Activated naive CD8-positive, alpha-beta T cell treated with anti-CD3 and anti-CD28 coated beads for 36 hours (primary cell): ENCODE measurements around the gene ESRRB. TPM values are rescaled to one million over a fixed set of nuclear protein-coding genes. Genes with fewer than 3 reads are reported as not detected.

Source experiments
- DNase-seq: peaks from one replicate; pipeline ENCODE4 v3.0.0; 2021
- H3K27ac Mint-ChIP-seq: one replicate; pipeline ENCODE4 v1.8.0; 2022; ENCODE audit warnings: mild to moderate bottlenecking, moderate library complexity, mixed read lengths
- H3K27me3 Mint-ChIP-seq: one replicate; pipeline ENCODE4 v1.8.0; 2022; ENCODE audit warnings: mild to moderate bottlenecking, mixed read lengths
- H3K36me3 Mint-ChIP-seq: one replicate; pipeline ENCODE4 v1.8.0; 2021; ENCODE audit warnings: mild to moderate bottlenecking, mixed read lengths
- H3K4me1 Mint-ChIP-seq: one replicate; pipeline ENCODE4 v1.8.0; 2021; ENCODE audit warnings: mixed read lengths
- H3K4me3 Mint-ChIP-seq: one replicate; pipeline ENCODE4 v1.8.0; 2022; ENCODE audit warnings: mild to moderate bottlenecking, moderate library complexity, mixed read lengths
- H3K9me3 Mint-ChIP-seq: one replicate; pipeline ENCODE4 v1.8.0; 2022; ENCODE audit warnings: mixed read lengths
- total RNA-seq, 2 experiments: library from RNA; stranded (reverse); gene quantifications; one replicate each; pipeline ENCODE4 v1.2.3, GENCODE V29; 2021

Gene ESRRB
- total RNA-seq, 2 experiments from 2014 or later = not detected

DNA sequence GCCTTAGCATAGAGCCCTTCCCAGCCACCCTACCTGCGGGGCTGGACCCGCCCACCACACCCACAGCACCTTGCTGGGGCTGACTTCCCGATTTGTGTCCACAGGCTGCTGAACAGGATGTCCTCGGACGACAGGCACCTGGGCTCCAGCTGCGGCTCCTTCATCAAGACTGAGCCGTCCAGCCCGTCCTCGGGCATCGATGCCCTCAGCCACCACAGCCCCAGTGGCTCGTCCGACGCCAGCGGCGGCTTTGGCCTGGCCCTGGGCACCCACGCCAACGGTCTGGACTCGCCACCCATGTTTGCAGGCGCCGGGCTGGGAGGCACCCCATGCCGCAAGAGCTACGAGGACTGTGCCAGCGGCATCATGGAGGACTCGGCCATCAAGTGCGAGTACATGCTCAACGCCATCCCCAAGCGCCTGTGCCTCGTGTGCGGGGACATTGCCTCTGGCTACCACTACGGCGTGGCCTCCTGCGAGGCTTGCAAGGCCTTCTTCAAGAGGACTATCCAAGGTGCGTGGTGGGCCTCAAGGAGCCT, 63.4 kb downstream of the ESRRB start:
- H3K4me1 Mint-ChIP-seq = no peaks in the 10 kb centered on the region
- H3K27me3 Mint-ChIP-seq = no peaks in the 10 kb centered on the region
- no peaks in the 10 kb centered on the region for H3K36me3 Mint-ChIP-seq
- no peak overlapping the region for H3K27ac Mint-ChIP-seq
- H3K4me3 Mint-ChIP-seq = no peak overlapping the region
- no peaks in the 10 kb centered on the region for H3K9me3 Mint-ChIP-seq
- no peak for DNase-seq

- H3K4me1 Mint-ChIP-seq = no peaks in the 10 kb centered on the region
- no peak overlapping the region for H3K4me3 Mint-ChIP-seq
- peaks cover 10% of the 10 kb centered on the region for H3K27me3 Mint-ChIP-seq
- no peak for DNase-seq
- no peaks in the 10 kb centered on the region for H3K9me3 Mint-ChIP-seq
- H3K27ac Mint-ChIP-seq = no peak overlapping the region
- H3K36me3 Mint-ChIP-seq = no peaks in the 10 kb centered on the region
Observed at GRCh38 chr14:76446486-76446885, 70.5 kb downstream of the ESRRB start.

GRCh38 chr14:76446921-76447320, 71.0 kb downstream of the ESRRB start:
- no peaks in the 10 kb centered on the region for H3K4me1 Mint-ChIP-seq
- H3K4me3 Mint-ChIP-seq = no peak overlapping the region
- H3K27ac Mint-ChIP-seq = no peak overlapping the region
- peaks cover 10% of the 10 kb centered on the region for H3K27me3 Mint-ChIP-seq
- DNase-seq = no peak
- no peaks in the 10 kb centered on the region for H3K36me3 Mint-ChIP-seq
- no peaks in the 10 kb centered on the region for H3K9me3 Mint-ChIP-seq

GRCh38 chr14:76450476-76450875, 74.5 kb downstream of the ESRRB start:
- H3K36me3 Mint-ChIP-seq = no peaks in the 10 kb centered on the region
- DNase-seq = no peak
- no peak overlapping the region for H3K27ac Mint-ChIP-seq
- H3K9me3 Mint-ChIP-seq = no peaks in the 10 kb centered on the region
- no peak overlapping the region for H3K4me3 Mint-ChIP-seq
- H3K4me1 Mint-ChIP-seq = no peaks in the 10 kb centered on the region
- H3K27me3 Mint-ChIP-seq = peaks cover 20% of the 10 kb centered on the region

GRCh38 chr14:76456200-76456599, 80.3 kb downstream of the ESRRB start:
- H3K4me3 Mint-ChIP-seq = no peak overlapping the region
- H3K27ac Mint-ChIP-seq = no peak overlapping the region
- H3K9me3 Mint-ChIP-seq = no peaks in the 10 kb centered on the region
- peak; percentile 9 for DNase-seq
- H3K36me3 Mint-ChIP-seq = no peaks in the 10 kb centered on the region
- peaks cover 11% of the 10 kb centered on the region for H3K27me3 Mint-ChIP-seq
- H3K4me1 Mint-ChIP-seq = no peaks in the 10 kb centered on the region

DNA sequence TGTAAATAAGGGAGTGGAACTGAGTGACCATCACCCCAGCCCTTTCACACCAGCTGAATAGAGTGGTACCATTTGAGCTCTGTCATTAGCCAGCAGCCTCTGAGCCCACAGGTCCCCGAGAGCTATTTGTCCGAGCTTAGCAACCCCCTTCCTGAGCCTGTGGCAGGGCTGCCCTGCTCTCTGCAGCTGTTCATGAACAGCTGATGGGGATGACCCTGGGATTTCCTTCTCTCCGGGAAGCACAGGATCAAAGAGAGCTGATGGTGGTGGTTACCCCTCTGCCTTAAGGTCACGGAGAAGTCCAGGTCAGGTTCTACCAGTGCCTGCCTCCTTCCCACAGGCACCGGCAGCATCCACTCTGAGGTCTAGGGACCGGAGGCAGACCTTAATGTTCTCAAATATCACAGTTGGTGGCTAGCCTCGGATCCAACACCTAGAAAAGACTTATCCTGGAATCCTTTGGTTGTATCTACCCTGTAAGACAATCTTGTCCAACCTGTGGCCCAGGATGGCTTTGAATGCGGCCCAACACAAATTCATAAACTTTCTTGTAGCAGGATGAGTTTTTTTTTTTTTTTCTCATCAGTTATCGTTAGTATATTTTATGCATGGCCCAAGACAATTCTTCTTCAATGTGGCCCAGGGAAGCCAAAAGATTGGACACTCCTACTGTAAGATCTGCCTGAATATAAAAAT, 81.1 kb downstream of the ESRRB start:
- Mint-ChIP-seq H3K9me3 (no peaks in the 10 kb centered on the region), H3K27ac (no peak overlapping the region), H3K36me3 (no peaks in the 10 kb centered on the region), H3K27me3 (peaks cover 11% of the 10 kb centered on the region), H3K4me3 (no peak overlapping the region), H3K4me1 (no peaks in the 10 kb centered on the region)
- DNase-seq = no peak

- no peaks in the 10 kb centered on the region for H3K9me3 Mint-ChIP-seq
- DNase-seq = no peak
- no peak overlapping the region for H3K27ac Mint-ChIP-seq
- peaks cover 11% of the 10 kb centered on the region for H3K27me3 Mint-ChIP-seq
- H3K4me3 Mint-ChIP-seq = no peak overlapping the region
- no peaks in the 10 kb centered on the region for H3K4me1 Mint-ChIP-seq
- H3K36me3 Mint-ChIP-seq = no peaks in the 10 kb centered on the region
Observed at GRCh38 chr14:76457841-76458240, 81.9 kb downstream of the ESRRB start.

DNA sequence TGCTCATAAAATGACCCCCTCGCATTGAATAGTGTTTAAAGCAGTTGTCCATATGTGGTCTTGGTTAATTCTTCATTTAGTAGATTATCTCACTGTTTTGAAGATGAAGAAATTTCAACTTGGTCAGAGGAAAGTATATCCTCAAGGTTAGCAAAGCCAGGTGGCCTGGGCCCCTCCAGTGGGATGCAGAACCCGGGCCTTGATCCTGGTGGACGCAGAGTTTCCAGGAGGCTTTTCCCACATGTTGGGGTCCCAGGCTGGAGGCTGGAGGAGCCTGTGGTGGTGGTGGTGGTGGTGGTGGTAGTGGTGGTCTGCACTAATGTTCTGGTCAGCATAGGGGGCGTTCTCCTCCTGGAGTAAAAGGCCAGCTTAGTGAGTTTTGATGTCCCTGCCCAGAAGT, 85.9 kb downstream of the ESRRB start:
- Mint-ChIP-seq H3K27ac (no peak overlapping the region), H3K4me1 (no peaks in the 10 kb centered on the region), H3K9me3 (no peaks in the 10 kb centered on the region), H3K36me3 (no peaks in the 10 kb centered on the region), H3K4me3 (no peak overlapping the region), H3K27me3 (no peaks in the 10 kb centered on the region)
- no peak for DNase-seq

- Mint-ChIP-seq H3K27me3 (no peaks in the 10 kb centered on the region), H3K9me3 (no peaks in the 10 kb centered on the region), H3K27ac (no peak overlapping the region), H3K4me1 (no peaks in the 10 kb centered on the region), H3K4me3 (no peak overlapping the region), H3K36me3 (no peaks in the 10 kb centered on the region)
- no peak for DNase-seq
Observed at GRCh38 chr14:76462330-76462729, 86.4 kb downstream of the ESRRB start.

GRCh38 chr14:76463105-76463504, 87.2 kb downstream of the ESRRB start:
- H3K4me1 Mint-ChIP-seq = no peaks in the 10 kb centered on the region
- no peak overlapping the region for H3K4me3 Mint-ChIP-seq
- H3K27ac Mint-ChIP-seq = no peak overlapping the region
- no peak for DNase-seq
- no peaks in the 10 kb centered on the region for H3K36me3 Mint-ChIP-seq
- H3K9me3 Mint-ChIP-seq = no peaks in the 10 kb centered on the region
- H3K27me3 Mint-ChIP-seq = no peaks in the 10 kb centered on the region

- Mint-ChIP-seq H3K36me3 (no peaks in the 10 kb centered on the region), H3K27me3 (no peaks in the 10 kb centered on the region), H3K4me3 (no peak overlapping the region), H3K4me1 (no peaks in the 10 kb centered on the region), H3K27ac (no peak overlapping the region), H3K9me3 (no peaks in the 10 kb centered on the region)
- DNase-seq = no peak
Observed at GRCh38 chr14:76464856-76465255, 88.9 kb downstream of the ESRRB start.

DNA sequence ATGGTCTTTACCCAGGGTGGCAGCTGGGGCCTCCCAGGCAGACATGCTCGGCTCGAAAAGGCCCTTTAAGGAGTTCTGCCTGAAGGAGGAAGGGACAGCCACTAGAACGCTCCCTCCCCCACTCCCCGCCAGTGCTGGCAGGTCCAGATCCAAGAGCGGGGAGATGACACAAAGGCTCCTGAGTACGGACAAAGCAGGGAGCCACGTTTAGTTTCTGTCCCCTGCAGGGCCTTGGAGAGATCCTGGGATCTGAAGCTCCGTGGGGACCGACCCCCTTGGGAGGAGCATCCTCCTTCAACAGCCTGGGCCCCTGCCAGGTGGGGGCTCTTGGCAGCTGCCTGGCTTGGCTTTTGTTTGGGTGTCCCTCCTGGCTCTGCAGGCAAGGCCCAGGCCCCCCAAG, 89.7 kb downstream of the ESRRB start:
- H3K36me3 Mint-ChIP-seq = no peaks in the 10 kb centered on the region
- DNase-seq = no peak
- no peaks in the 10 kb centered on the region for H3K4me1 Mint-ChIP-seq
- H3K9me3 Mint-ChIP-seq = no peaks in the 10 kb centered on the region
- no peaks in the 10 kb centered on the region for H3K27me3 Mint-ChIP-seq
- no peak overlapping the region for H3K27ac Mint-ChIP-seq
- no peak overlapping the region for H3K4me3 Mint-ChIP-seq

DNA sequence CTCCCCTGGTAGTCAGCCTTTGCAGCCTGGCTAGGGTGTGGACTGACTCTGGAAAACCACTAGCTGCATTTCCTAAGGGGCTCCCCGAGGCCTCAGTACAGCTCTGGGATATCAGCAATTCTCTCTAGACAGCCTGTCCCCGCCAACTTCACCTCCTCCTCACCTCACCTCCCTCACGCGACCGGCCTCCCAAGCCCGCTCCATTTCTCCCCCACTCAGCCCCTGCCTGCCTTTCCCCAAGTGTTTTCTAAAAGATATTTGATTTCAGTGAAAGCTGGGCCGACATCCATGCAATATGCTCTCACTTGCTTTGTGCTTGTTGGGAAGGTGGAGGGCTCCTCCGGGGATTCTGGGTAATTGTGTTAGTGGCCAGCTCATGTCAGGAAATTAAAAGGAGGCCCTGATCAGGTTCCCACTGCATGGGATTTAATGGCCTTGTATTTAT, 91.8 kb downstream of the ESRRB start:
- DNase-seq = no peak
- no peaks in the 10 kb centered on the region for H3K36me3 Mint-ChIP-seq
- no peaks in the 10 kb centered on the region for H3K4me1 Mint-ChIP-seq
- H3K27me3 Mint-ChIP-seq = peaks cover 9% of the 10 kb centered on the region
- H3K9me3 Mint-ChIP-seq = no peaks in the 10 kb centered on the region
- no peak overlapping the region for H3K27ac Mint-ChIP-seq
- no peak overlapping the region for H3K4me3 Mint-ChIP-seq

GRCh38 chr14:76472199-76472723, 96.3 kb downstream of the ESRRB start:
- Mint-ChIP-seq H3K4me3 (no peak overlapping the region), H3K27me3 (peaks cover 21% of the 10 kb centered on the region), H3K36me3 (no peaks in the 10 kb centered on the region), H3K4me1 (no peaks in the 10 kb centered on the region), H3K9me3 (no peaks in the 10 kb centered on the region), H3K27ac (no peak overlapping the region)
- no peak for DNase-seq

DNA sequence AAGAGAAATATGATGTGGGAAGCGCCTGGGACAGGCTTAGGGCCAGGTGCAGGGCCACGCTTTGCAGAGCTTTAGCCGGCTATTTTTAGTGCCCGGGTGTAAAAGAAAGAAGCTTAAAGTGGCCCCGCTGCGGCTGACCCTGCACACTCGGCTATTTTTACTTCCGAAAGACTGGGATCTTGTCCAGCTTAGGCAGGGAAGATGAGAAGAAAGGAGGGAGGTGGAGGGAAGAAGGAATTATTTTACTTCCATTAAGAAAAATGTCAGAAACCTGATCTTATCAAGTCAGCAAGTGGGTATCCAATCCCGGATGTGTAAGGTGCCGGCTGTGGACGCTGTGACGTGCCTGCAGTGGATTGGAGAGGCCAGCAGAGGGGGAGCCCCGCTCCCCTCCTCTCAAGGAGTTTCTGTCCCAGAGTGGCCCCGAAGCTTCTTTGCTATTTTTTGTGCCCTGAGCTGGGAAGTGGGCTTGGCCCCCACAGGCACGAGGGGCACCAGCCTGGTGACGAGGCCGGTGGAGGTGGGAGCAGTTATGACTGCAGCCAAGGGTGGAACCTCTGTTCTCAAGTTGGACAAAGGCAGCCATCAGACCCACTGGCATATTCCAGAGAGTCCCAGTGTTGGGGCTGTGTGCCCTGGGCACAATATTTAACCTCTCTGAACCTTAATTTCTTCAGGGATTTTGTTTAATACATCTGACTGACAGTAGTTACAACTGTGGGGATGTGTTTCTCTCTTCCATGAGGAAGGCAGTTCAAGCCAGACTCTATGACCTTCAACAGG, 97.7 kb downstream of the ESRRB start:
- H3K9me3 Mint-ChIP-seq = no peaks in the 10 kb centered on the region
- H3K27me3 Mint-ChIP-seq = peaks cover 21% of the 10 kb centered on the region
- no peak for DNase-seq
- no peaks in the 10 kb centered on the region for H3K4me1 Mint-ChIP-seq
- no peak overlapping the region for H3K27ac Mint-ChIP-seq
- no peak overlapping the region for H3K4me3 Mint-ChIP-seq
- no peaks in the 10 kb centered on the region for H3K36me3 Mint-ChIP-seq
